CD14-positive monocyte (primary cell): ENCODE data around the gene CFAP74. TPM values are rescaled to one million over a fixed set of nuclear protein-coding genes. Genes with fewer than 3 reads are reported as not detected.

ENCODE experiments used
- DNase-seq, 3 donors: peaks; one replicate each; pipeline ENCODE4 v3.0.0-alpha.2; 2011 to 2022
- H2AFZ ChIP-seq: 2 replicates; pipeline ENCODE4 v1.6.0; 2012; ENCODE audit warnings: mild to moderate bottlenecking, low read depth, low read length, inconsistent platforms; ENCODE audit not compliant: insufficient read depth, poor library complexity, severe bottlenecking
- H3K27ac ChIP-seq, 2 donors: 1 replicate in 1 of 2; 2 replicates in 1 of 2; pipeline ENCODE4 v1.5.1; 2012 to 2013; ENCODE audit warnings: low read length in 2 of 2, control low read depth in 1 of 2, inconsistent platforms in 1 of 2, low read depth in 1 of 2, mild to moderate bottlenecking in 1 of 2
- H3K27me3 ChIP-seq, 2 donors: one replicate each; pipeline versions ENCODE4 v1.6.0 to v1.6.1; 2011 to 2013; ENCODE audit warnings: low read length in 2 of 2; ENCODE audit not compliant: control insufficient read depth in 2 of 2, insufficient read depth in 2 of 2
- H3K36me3 ChIP-seq, 2 donors: replicated peaks in 1 of 2; 1 replicate in 1 of 2; 2 replicates in 1 of 2; pipeline versions ENCODE4 v1.5.1 to v1.6.1; 2012 to 2013; ENCODE audit warnings: low read length in 2 of 2, control low read depth in 1 of 2, inconsistent platforms in 1 of 2, mild to moderate bottlenecking in 1 of 2; ENCODE audit not compliant: insufficient read depth in 2 of 2, control insufficient read depth in 1 of 2
- H3K4me1 ChIP-seq, 2 donors: 1 replicate in 1 of 2; 2 replicates in 1 of 2; pipeline versions ENCODE4 v1.5.1 to v1.6.1; 2012 to 2013; ENCODE audit warnings: low read length in 2 of 2, control low read depth in 1 of 2, inconsistent platforms in 1 of 2, mild to moderate bottlenecking in 1 of 2, moderate library complexity in 1 of 2; ENCODE audit not compliant: insufficient read depth in 2 of 2, control insufficient read depth in 1 of 2
- H3K4me2 ChIP-seq: replicated peaks from 2 replicates; pipeline ENCODE3; 2012; ENCODE audit warnings: low read length, moderate library complexity, mild to moderate bottlenecking; ENCODE audit not compliant: poor library complexity, severe bottlenecking; ENCODE audit errors: extremely low read depth
- H3K4me3 ChIP-seq, 3 experiments: fragments of 200-600 bp in 1 of 3; sonication (generic) in 1 of 3; replicated peaks in 1 of 3; 1 replicate in 2 of 3; 2 replicates in 1 of 3; pipeline ENCODE4 v1.5.1; 2011 to 2013; ENCODE audit warnings: low read length in 3 of 3, mild to moderate bottlenecking in 3 of 3, control low read depth in 2 of 3, low read depth in 2 of 3, inconsistent platforms in 1 of 3, moderate library complexity in 1 of 3
- H3K79me2 ChIP-seq: 2 replicates; pipeline ENCODE4 v1.6.0; 2012; ENCODE audit warnings: mild to moderate bottlenecking, control low read depth, inconsistent platforms, low read length, moderate library complexity; ENCODE audit not compliant: insufficient read depth
- H3K9ac ChIP-seq: 2 replicates; pipeline ENCODE4 v1.6.0; 2017; ENCODE audit warnings: low read length, mild to moderate bottlenecking; ENCODE audit not compliant: insufficient read depth, poor library complexity, severe bottlenecking
- H3K9me3 ChIP-seq, 2 donors: replicated peaks in 1 of 2; 1 replicate in 1 of 2; 2 replicates in 1 of 2; pipeline versions ENCODE4 v1.5.1 to v1.6.1; 2012 to 2013; ENCODE audit warnings: low read length in 2 of 2, control low read depth in 1 of 2; ENCODE audit not compliant: control insufficient read depth in 1 of 2, insufficient read depth in 1 of 2
- H4K20me1 ChIP-seq: 2 replicates; pipeline ENCODE4 v1.6.0; 2012; ENCODE audit warnings: mild to moderate bottlenecking, low read length, control low read depth, moderate library complexity; ENCODE audit not compliant: insufficient read depth
- H3K27ac Mint-ChIP-seq, 7 donors: one replicate each; pipeline ENCODE4 v1.8.0; 2020; ENCODE audit warnings: mild to moderate bottlenecking in 7 of 7, mixed read lengths in 7 of 7, moderate library complexity in 6 of 7, inconsistent platforms in 2 of 7
- H3K27me3 Mint-ChIP-seq, 3 donors: one replicate each; pipeline ENCODE4 v1.8.0; 2021 to 2022; ENCODE audit warnings: low read depth in 3 of 3, mild to moderate bottlenecking in 3 of 3, mixed read lengths in 3 of 3, moderate library complexity in 3 of 3, inconsistent platforms in 1 of 3
- H3K36me3 Mint-ChIP-seq, 2 donors: one replicate each; pipeline ENCODE4 v1.8.0; 2020; ENCODE audit warnings: mixed read lengths in 2 of 2, inconsistent platforms in 1 of 2, mild to moderate bottlenecking in 1 of 2
- H3K4me1 Mint-ChIP-seq: one replicate; pipeline ENCODE4 v1.8.0; 2020; ENCODE audit warnings: mild to moderate bottlenecking, mixed read lengths
- H3K4me3 Mint-ChIP-seq, 2 donors: one replicate each; pipeline ENCODE4 v1.8.0; 2020; ENCODE audit warnings: mild to moderate bottlenecking in 2 of 2, mixed read lengths in 2 of 2, moderate library complexity in 1 of 2
- H3K9me3 Mint-ChIP-seq, 7 donors: one replicate each; pipeline ENCODE4 v1.8.0; 2020 to 2022; ENCODE audit warnings: mixed read lengths in 7 of 7, mild to moderate bottlenecking in 6 of 7, moderate library complexity in 6 of 7, inconsistent platforms in 2 of 7
- WGBS: methylation state at CpG from one replicate; pipeline ENCODE4 v1.1.5; 2013; ENCODE audit warnings: missing lambda C conversion rate; ENCODE audit not compliant: insufficient coverage; 5-methylcytosine and 5-hydroxymethylcytosine counted together
- intact Hi-C, 2 donors: fragments of 100-400 bp; cut with micrococcal nuclease; formaldehyde crosslinking; loops; one replicate each; pipeline versions ENCODE4 v1.15.0 to v1.15.1; 2023
- polyA plus RNA-seq, 3 donors: library from polyadenylated mRNA; depleted of rRNA in 1 of 3; unstranded in 2 of 3; stranded (reverse) in 1 of 3; fragments of 300-500 nt in 2 of 3; fragments of >200 nt in 1 of 3; fragmentation: Illumina TruSeq in 2 of 3; gene quantifications; 1 replicate in 2 of 3; 2 replicates in 1 of 3; pipeline ENCODE4 v1.2.3, GENCODE V29; 2012 to 2021
- TF ChIP-seq, protein P1 (sequence below): fragments of 200-600 bp; IDR thresholded peaks from one replicate; pipeline ENCODE4 v1.8.0; 2022; ENCODE audit warnings: antibody characterized with exemption, mild to moderate bottlenecking

Gene CFAP74
- polyA plus RNA-seq, 3 donors, result not detected

DNA sequence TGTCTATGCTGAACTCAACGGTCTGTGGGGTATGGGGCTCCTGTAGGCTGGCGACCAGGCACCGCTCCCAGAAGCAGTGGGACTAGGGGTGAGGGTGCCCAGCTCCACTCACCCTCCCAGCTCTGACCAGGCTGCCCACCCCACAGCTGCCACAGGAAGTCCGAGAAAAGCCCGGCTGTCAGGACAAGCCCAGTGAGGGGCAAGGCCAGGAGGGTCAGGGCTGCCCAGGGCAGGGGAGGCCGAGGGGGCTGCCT, 81.0 kb downstream of the CFAP74 start:
- intact Hi-C loops, result loop anchor here in 1 of 2 donors (5.0 kb wide), 1 partner anchor 490 kb away; the partner anchor contains the start of gene PEX10
- H3K9me3 Mint-ChIP-seq, result peaks cover 0 to 5% (median 0%) of the 10 kb centered on the region in 7 donors
- no peak overlapping the region for H3K4me3 Mint-ChIP-seq
- no peaks in the 10 kb centered on the region for H3K79me2 ChIP-seq
- peaks cover 0 to 9% of the 10 kb centered on the region in 2 donors for H3K27me3 ChIP-seq
- H3K4me1 ChIP-seq, result peaks cover 13 to 19% of the 10 kb centered on the region in 2 donors
- H3K27me3 Mint-ChIP-seq, result peaks cover 3 to 13% (median 6%) of the 10 kb centered on the region in 3 donors
- no peaks in the 10 kb centered on the region for H3K9me3 ChIP-seq
- no peaks in the 10 kb centered on the region for H3K36me3 Mint-ChIP-seq
- no peak overlapping the region for H3K27ac Mint-ChIP-seq
- H3K4me2 ChIP-seq, result no peak overlapping the region
- no peak overlapping the region for H3K9ac ChIP-seq
- no peak for DNase-seq
- no peak overlapping the region for H2AFZ ChIP-seq
- WGBS, result 80% methylated on average over 3 of the region's 6 CpGs
- no peak overlapping the region for H3K4me3 ChIP-seq
- peaks cover 7% of the 10 kb centered on the region for H3K4me1 Mint-ChIP-seq
- no peak overlapping the region for H3K27ac ChIP-seq
- no peaks in the 10 kb centered on the region for H4K20me1 ChIP-seq
- TF ChIP-seq, protein P1, sequence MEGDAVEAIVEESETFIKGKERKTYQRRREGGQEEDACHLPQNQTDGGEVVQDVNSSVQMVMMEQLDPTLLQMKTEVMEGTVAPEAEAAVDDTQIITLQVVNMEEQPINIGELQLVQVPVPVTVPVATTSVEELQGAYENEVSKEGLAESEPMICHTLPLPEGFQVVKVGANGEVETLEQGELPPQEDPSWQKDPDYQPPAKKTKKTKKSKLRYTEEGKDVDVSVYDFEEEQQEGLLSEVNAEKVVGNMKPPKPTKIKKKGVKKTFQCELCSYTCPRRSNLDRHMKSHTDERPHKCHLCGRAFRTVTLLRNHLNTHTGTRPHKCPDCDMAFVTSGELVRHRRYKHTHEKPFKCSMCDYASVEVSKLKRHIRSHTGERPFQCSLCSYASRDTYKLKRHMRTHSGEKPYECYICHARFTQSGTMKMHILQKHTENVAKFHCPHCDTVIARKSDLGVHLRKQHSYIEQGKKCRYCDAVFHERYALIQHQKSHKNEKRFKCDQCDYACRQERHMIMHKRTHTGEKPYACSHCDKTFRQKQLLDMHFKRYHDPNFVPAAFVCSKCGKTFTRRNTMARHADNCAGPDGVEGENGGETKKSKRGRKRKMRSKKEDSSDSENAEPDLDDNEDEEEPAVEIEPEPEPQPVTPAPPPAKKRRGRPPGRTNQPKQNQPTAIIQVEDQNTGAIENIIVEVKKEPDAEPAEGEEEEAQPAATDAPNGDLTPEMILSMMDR, result no peak
- no peaks in the 10 kb centered on the region for H3K36me3 ChIP-seq

DNA sequence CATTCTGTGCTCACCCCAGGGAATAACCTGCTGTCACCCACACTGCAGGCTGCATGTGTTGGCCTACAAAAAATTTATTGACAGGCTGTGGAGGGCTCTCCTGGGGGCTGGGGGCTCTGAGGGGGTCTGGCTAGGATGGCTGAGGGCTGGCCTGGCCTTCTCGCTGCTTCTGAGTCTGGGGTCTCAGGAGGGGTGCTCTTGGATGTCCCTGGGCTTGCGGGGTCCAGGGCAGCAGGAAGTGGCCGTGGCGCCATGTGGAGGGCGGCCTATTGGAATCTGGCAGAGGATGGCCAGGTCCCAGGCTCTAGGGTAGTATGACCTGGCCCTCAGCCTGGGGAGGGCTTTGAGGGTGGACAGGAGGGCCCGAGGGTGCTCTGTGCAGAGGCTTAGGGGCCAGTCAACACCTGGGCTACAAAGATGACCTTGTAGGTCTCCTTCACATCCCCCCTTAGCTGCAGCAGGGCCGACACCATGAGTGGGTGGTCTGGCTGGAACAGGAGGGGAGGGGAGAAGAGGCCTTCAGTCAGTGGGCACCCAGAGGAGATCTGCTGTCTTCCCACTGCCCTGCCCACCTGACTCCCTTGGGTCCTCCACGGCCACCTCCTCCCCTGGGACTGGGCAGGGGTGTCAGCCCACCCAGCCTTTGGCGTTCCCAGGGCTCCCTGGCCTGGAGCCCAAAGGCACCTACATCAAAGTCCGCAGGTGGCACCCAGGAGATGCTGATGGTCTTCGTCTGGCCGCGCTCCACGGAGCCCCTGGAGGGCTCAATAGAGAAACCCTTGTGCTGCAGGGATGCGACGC, 81.5 kb downstream of the CFAP74 start:
- H3K27ac Mint-ChIP-seq, result no peak overlapping the region
- Histone ChIP-seq H3K9ac (no peak overlapping the region), H3K4me1 (peaks cover 13 to 19% of the 10 kb centered on the region in 2 donors), H3K36me3 (no peaks in the 10 kb centered on the region), H3K79me2 (no peaks in the 10 kb centered on the region), H3K4me3 (no peak overlapping the region), H3K27ac (no peak overlapping the region), H3K9me3 (no peaks in the 10 kb centered on the region), H4K20me1 (no peaks in the 10 kb centered on the region), H3K27me3 (peaks cover 0 to 11% of the 10 kb centered on the region in 2 donors), H3K4me2 (no peak overlapping the region), H2AFZ (no peak overlapping the region)
- no peak for DNase-seq
- peaks cover 0 to 5% (median 0%) of the 10 kb centered on the region in 7 donors for H3K9me3 Mint-ChIP-seq
- WGBS, result 98% methylated on average over 12 of the region's 16 CpGs
- H3K4me1 Mint-ChIP-seq, result peaks cover 7% of the 10 kb centered on the region
- TF ChIP-seq, protein P1, result no peak
- intact Hi-C loops, result loop anchor here in 1 of 2 donors (5.0 kb wide), 1 partner anchor 490 kb away; the partner anchor contains the start of gene PEX10
- peaks cover 2 to 14% (median 8%) of the 10 kb centered on the region in 3 donors for H3K27me3 Mint-ChIP-seq
- no peak overlapping the region for H3K4me3 Mint-ChIP-seq
- no peaks in the 10 kb centered on the region for H3K36me3 Mint-ChIP-seq
